NCI-H2081 (cell line): ENCODE measurements around the gene MRPL4.
"Not testable (repeated sequence)": the region's sequence is repeated elsewhere in the genome, so short reads cannot be mapped to it uniquely, and the experiment has no call there.

Experiments
- DNase-seq, 2 experiments: peaks; one replicate each; lab custom pipeline; 2025; lab: John Stamatoyannopoulos, UW

The MRPL4 gene

DNA sequence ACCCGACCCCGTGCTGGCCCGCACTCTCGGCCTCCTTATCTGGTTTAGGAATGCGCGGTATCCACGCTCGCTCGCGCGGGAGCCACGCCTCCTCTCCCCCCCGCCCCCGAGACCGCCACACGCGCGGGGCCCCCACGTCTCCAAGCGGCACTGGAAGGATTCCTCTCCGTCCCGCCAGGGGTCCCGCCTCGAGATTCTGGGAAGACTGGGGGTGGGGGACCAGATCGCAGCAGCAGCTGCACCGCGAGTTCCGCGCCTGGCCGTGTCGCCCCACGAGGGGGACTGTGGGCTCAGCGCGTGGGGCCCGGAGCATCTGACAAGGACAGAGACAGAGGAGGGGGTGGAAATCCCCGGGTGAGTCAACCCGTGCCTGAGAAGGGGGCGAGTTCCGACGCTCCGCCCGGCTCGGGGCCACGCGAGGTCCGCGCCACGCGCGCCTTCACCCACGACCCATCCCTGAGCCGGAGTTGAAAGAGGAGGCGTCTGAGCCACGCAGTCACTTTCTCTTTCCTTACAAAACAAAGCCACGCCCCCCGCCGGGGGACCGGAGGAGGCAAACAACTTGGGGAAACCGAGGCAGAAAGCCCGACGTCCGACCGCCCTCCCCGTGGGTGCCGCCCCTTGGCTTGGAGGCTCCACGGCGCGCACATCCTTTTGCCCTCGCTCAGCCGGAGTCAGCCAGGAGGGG lies 21.7 kb upstream of the MRPL4 start:
- no peak for DNase-seq

DNA sequence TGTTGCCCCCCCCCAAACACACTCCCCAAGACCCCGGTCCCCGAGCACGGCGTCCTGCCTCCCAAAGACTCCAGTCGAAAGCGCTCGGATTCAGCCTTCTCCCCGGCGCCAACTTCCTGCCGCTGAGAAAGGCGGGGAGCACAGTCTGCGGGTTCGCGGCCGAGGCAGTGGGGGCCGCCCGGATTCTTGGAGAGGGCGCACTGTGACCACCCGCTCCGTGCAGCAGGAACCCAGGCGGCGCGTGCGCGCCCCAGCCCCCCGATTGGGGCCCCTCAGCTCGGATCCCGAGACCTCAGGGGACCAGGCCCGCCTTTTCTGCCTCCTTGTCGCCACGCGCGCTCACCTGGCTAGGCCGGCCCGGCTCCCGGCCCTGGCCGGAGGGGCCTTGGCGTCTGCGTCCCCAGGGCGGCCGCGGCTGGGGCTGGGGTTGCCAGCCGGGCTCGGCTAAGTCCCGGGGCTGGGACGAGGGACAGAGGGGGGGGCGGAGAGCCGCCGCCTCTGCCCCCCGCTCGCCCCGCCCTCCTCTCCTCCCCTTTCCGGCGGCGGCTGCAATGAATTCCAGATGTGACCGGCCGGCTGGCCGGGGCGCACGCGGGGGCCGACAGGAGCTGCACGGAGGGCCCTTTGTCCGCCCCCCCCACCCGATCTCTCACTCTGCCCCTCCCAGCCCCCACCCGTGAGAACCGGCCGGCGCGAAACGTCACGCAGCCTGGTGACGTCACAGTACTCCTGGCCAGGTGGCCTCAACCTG lies 21.0 kb upstream of the MRPL4 start, which contains the start of gene S1PR2:
TSS of gene S1PR2 (minus strand) at position 471 of the 751 bp plus-strand sequence. CDS start 6,426 bp downstream, outside the sequence.
- peak; percentile 55 to 66 for DNase-seq

DNA sequence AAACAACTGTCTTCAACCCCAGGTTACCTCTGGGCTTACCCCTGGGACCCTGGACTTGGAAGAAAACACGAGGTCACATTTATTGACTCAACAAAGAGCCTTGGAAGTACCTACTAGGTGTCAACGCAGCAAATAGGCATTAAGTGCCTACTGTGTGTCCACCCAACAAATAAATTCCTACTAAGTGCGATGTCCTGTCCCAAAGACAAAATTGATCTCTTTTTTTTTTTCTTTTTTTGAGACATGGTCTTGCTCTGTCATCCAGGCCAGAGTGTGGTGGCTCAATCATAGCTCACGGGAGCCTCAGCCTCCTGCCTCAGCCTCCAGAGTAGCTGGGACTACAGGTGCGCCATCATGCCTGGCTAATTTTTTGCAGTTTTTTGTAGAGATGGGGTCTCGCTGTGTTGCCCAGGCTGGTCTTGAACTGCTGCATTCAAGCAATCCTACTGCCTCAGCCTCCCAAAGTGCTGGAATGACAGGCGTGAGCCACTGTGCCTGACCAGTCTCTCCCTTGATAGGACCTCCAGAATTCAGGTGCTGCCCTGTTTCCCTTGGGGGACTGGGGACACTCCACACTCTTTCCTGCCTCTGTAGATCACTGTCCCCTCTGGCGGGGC lies 20.3 kb upstream of the MRPL4 start:
- DNase-seq = no peak

DNA sequence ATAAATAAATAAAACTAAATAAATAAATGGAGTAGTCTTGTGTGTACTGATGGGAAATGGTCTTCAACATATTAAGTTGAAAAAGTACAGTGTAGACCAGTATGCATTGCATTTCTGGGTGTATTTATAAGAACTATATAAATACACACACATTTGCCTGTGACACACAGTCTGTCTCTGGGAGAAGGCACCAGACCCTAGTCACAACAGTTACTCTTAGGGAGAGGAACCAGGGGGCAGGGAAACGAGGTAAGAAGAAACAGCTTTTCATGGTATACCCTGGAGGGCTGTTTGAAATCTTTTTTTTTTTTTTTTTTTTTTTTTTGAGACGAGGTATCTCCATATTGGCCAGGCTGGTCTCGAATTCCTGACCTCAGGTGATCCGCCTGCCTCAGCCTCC lies 18.1 kb upstream of the MRPL4 start:
- DNase-seq = no peak

DNA sequence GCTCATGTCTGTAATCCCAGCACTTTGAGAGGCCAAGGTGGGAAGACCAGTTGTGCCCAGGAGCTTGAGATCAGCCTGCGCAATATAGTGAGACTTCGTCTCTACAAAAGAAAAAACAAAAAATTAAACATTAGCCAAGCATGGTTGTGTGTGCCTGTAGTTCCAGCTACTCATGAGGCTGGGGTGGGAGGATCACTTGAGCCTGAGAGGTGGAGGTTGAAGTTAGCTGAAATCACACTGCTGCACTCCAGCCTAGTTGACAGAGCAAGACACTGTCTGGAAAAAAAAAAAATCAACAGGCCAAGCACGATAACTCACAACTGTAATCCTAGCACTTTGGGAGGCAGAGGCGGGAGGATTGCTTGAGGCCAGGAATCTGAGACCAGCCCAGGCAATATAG lies 17.0 kb upstream of the MRPL4 start:
- DNase-seq = no peak

DNA sequence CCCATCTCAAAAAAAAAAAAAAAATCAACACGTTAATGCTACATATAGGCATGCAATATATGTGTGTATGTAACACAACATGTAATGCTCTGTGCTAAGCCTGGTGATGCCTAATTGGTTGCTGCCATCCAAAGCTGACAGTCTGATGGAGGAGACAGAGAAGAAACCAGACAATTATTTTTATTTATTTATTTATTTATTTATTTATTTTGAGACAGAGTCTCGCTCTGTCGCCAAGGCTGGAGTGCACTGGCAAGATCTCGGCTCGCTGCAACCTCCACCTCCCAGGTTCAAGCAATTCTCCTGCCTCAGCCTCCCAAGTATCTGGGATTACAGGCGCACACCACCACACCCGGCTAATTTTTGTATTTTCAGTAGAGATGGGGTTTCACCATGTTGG lies 16.6 kb upstream of the MRPL4 start:
- not testable (repeated sequence) for DNase-seq

DNA sequence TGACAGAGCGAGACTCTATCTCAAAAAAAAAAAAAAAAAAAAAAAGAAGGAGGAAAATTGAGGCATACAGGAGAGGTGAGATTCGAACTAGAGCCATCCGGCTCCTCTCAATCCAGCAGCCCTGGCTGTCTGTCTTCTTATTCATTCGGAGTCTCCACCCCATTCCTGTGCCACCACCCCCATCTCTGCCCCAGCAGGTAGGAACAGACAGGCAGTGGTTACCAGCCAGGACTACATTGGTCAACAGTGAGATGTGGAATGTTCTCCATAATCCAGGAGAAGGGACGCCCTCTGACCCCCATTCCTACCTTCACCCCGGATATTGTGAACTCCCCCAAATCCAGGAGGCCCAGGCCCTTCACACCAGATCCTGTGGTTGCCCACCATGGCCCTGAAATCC lies 14.3 kb upstream of the MRPL4 start:
- DNase-seq = peak in 1 of 2 experiments; percentile 3

DNA sequence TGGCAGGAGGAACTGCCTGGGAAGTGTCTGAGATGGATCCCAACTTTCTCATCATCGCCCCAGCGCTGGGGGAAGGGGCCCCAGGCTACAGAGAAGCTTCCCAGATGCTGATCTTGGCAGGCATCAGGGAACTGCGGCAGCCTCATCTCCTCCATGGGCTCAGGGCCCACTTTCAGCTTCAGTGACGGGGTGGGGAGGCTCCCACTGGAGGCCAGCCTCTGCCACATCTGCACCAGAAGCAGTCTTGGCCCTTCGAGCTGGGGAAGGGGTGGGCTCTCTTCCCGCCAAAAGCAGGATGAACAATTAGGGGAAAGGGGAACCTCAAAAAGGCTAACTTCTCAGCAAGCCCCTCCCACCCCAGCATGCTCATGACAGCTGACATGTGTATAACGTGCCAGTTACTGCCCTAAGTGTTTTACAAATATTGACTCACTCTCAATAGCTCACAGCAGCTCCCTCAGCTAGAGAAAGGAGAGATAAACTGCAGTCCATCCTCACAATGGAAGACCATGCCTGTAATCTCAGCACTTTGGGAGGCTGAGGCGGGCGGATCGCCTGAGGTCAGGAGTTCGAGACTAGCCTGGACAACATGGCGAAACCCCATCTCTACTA lies 13.7 kb upstream of the MRPL4 start:
- DNase-seq = peak; percentile 79 to 94

DNA sequence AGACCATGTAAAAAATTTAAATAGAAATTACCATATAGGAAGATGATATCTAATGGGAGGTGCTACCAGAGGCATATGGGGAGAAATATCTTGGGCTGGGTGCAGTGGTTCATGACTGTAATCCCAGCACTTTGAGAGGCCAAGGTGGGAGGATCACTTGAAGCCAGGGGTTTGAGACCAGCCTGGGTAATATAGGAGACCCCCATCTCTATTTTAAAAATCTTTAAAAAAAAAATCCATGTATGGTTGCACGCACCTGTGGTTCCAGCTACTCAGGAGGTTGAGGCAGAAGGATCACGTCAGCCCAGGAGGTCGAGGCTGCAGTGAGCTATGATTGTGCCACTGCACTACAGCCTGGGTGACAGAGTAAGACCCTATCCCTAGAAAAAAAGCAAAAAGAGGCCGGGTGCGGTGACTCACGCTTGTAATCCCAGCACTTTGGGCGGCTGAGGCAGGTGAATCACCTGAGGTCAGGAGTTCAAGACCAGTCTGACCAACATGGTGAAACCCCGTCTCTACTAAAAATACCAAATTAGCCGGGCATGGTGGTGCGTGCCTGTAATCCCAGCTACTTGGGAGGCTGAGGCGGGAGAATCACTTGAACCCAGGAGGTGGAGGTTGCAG lies 10.1 kb upstream of the MRPL4 start:
- not testable (repeated sequence) for DNase-seq

DNA sequence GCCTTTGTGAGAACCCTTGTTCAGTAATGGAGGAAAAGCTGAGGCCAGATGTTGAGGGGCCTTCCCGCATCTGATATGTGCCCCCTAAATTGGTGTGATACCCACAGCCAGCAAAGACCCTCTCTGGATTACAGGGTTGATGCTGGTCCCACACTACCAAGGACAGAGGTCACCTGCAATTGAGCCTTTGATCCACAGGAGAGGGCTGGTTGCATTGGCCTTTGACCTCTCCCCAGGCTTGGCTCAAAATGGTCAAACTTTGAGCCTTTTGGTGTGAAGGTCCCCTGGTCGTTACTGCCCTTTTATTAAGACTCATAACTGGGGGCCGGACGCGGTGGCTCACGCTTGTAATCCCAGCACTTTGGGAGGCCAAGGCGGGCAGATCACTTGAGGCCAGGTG lies 8.4 kb upstream of the MRPL4 start:
- no peak for DNase-seq

DNA sequence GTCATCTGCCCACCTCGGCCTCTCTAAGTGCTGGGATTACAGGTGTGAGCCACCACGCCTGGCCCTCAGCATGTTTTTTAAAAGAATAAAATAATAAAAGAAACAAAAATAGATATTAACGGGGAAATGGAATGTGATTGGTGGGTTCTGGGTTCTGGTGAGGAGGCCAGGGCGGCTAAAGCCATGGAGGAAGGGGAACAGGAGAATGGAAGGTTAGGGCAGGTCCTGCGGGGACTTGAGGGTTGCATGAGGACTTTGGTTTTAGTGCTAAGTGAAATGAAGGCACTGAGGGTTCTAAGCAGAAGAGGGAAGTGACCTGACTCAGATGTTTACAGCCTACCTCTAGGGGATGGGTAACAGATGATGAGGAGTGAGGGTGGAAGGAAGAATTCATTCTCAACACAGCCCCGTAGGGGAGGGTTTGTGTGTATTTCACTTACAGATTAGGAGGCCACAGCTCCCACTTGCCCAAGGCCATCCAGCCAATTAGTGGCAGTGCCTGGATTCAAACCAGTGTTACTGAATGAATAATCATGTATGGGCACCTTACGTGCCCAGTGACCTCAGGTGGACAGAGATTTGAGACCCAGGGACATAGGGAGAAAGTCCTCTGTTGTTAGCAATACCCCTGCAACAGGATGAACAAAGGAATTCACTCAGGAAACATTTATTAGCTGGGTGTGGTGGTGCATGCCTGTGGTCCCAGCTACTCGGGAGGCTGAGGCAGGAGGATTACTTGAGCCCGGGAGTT lies 6.7 kb upstream of the MRPL4 start:
- DNase-seq = no peak

DNA sequence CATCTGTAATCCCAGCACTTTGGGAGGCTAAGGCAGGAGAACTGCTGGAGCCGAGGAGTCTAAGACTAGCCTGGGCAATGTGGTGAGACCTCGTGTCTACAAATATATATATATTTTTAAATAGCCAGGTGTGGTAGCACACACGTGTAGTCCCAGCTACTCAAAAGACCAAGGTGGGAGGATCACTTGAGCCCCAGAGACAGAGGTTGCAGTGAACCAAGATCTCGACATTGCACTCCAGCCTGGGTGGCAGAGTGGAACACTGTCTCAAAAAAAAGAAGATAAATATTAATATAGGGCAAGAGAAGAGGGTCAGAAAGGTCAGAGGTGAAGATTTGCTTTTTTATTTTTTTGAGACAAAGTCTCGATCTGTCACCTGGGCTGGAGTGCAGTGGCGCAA lies 5.5 kb upstream of the MRPL4 start:
- no peak for DNase-seq

DNA sequence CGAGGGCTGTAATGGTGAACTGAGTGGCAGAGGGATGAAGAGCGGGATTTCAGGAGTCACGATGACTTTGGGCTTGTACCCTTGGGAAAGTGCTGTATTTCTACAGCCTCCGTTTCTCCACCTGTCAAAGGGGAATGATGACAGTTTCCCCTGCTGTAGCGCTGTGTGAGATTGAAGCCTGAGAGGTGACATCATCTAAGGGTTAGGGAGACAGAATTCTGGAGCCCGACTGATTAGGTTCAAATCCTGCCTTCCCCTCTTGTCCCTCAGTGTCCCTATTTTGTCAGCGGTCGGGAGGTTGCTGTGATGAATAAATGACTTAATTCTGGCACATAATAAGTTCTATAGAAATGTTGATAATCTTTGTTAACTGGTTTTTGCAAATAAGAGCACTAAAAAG lies 693 bp downstream of the MRPL4 start:
- DNase-seq = no peak

DNA sequence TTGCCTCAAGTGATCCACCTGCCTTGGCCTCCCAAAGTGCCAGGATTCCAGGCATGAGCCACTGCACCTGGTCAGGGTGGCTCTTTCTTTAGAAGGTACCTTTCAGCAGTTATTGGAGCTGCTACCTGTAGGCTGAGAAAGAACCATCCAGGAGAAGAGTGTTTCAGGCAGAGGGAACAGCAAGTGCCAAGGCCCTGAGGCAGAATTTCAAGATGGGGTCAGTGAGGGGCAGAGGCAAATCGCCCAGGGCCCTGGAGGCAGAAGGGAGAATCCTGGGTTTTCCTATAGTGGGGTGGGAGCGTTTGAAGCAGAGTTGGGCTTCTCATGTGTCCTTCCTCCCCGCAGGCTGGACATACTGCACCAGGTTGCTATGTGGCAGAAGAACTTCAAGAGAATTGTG lies 2.2 kb downstream of the MRPL4 start:
- no peak for DNase-seq

DNA sequence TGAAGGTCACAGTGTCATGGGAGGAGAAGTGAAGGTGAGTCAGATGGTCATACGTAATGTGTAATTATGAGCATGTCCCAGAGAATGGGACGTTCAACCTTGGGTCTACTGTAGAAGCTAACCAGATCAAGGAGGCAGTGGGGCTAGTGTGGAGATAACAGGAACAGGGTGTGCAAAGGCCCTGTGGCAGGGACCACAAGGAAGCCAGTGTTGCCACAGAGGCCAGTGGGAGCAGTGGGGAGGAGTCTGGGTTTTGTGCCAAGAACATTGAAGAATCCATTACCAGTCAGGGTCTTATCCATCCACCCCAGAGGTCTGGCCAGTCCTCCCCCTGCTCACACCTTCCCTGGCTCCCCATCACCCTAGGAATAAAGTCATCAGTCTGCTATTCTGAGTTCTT lies 3.3 kb downstream of the MRPL4 start:
- no peak for DNase-seq

DNA sequence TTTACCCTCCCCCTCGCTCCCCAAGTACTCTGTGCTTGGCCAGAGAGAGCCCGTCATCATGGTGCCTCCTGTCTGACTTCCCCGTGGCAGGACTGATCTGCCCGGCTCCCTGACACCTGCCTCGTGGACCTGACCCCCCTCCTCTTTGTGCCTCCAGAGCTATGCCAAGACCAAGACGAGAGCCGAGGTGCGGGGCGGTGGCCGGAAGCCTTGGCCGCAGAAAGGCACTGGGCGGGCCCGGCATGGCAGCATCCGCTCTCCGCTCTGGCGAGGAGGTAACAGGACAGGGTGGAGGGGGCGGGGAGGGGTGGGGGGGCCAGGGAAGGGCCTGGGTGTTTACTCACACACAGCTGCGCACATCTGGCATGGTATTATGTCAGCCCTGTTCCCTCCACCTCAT lies 4.5 kb downstream of the MRPL4 start:
- no peak for DNase-seq

DNA sequence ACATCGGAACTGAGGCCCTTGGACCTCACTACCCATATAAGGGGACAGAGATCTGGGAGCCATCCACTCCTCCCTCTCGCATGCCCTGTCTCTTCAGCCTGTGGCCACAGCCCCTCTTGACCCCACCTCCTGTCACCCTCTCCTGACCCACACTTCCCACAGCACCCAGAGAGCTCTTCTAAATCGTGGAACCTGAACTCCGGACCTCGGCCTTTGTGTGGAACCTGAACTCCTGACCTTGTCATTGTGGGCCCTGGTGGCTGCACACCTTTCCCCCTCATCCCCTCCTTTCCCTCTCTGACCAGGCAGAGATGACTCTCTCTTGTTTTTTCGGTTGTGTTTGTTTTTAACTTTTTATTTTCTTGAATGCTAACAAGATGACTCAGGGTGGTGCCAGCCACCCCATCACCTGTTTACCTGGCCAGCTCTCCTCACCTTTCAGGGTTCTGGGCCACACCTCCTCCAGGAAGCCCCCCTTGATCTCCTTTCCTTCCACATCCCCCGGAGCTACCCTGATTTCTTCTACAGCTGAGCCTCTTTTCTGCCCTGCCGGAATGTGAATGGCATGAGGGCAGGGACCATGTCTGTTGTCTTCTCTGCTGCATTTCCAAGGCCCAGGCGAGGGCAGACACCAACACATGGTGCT lies 5.1 kb downstream of the MRPL4 start:
- no peak for DNase-seq

DNA sequence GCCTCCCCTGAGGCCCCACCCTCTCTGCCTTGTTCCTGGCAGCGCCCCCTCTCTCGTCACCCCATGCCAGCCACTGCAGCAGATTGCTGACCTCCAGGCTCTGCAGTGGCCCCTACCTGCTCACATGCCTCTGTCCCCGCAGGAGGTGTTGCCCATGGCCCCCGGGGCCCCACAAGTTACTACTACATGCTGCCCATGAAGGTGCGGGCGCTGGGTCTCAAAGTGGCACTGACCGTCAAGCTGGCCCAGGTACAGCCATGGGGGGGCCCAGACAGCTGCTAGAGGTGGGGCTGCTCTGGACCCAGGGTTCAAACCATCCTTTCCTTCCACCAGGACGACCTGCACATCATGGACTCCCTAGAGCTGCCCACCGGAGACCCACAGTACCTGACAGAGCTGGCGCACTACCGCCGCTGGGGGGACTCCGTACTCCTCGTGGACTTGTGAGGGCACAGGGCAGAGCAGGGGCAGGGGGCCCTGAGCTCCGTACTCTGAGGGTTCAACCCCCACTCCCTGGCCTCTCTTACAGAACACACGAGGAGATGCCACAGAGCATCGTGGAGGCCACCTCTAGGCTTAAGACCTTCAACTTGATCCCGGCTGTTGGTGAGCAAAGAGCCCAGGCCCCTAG lies 6.2 kb downstream of the MRPL4 start:
- no peak for DNase-seq

DNA sequence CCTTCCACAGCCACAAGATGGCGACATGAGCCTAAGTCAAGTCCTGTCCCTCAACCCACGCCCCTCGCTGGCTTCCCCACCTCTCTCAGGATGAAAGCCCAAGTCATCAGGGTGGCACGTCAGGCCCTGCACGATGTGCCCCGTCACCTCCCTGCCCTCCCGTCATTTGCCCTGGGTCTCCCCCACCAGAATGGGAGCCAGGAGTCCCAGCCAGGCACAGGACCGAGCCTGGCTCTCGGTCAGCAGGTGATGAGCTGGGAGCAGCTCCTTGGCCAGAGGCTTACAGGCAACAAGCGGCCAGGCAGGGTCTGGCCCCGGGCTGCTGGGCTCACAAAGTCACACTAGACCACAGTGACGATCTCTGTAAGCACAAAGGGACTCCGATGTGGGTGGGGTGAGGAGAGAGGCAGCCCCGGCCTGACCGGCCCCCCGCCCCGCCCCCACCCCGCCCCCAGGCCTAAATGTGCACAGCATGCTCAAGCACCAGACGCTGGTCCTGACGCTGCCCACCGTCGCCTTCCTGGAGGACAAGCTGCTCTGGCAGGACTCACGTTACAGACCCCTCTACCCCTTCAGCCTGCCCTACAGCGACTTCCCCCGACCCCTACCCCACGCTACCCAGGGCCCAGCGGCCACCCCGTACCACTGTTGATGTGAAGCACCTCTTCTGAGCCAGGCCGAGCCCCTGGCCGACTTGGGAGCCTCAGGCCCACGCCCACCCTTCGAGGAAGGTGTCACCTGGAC lies 7.3 kb downstream of the MRPL4 start:
- DNase-seq = peak; percentile 73 to 86

DNA sequence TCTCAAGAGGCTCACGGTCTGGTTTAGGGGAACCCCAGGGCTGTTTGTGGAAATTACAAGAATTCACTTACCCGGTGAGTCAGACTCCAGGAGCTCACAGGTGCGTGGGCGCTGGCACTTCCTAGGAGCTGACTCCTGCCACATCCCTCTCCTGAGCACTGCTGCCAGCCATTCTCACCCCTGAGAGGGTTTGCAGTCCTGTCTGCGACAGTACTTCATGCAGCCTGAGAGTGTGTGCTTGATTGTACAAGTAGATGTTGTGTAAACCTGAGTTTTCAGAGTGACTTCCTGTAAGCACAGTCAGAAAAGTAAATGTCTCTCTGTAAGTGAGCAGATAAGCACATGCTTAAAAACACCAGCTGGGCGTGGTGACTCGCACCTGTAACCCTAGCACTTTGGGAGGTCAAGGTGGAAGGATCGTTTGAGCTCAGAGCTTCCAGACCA lies 8.1 kb downstream of the MRPL4 start:
- no peak for DNase-seq
